Gastrocnemius medialis (tissue), 4 donors: ENCODE data around the gene SH2D4B. TPM values are rescaled to one million over a fixed set of nuclear protein-coding genes. Genes with fewer than 3 reads are reported as not detected.

Experiments used
- ATAC-seq, 2 donors: fragments of 150-250 bp; one replicate each; pipeline ENCODE4 v1.9.1; 2016
- DNase-seq, 2 donors: peaks; one replicate each; pipeline ENCODE4 v3.0.0-alpha.2; 2019
- H3K27ac ChIP-seq, 4 donors: fragments of 200-600 bp; sonication (generic); 1 replicate in 1 of 4; 2 replicates in 3 of 4; pipeline ENCODE4 v1.5.1; 2016 to 2018; ENCODE audit warnings: mild to moderate bottlenecking in 2 of 4, moderate library complexity in 1 of 4
- H3K27me3 ChIP-seq, 3 donors: fragments of 200-600 bp; sonication (generic) in 2 of 3; 1 replicate in 1 of 3; 2 replicates in 2 of 3; pipeline versions ENCODE4 v1.5.1 to v1.6.0; 2016 to 2019; ENCODE audit warnings: mild to moderate bottlenecking in 1 of 3, moderate library complexity in 1 of 3
- H3K36me3 ChIP-seq, 2 donors: fragments of 200-600 bp; sonication (generic) in 1 of 2; one replicate each; pipeline ENCODE4 v1.5.1; 2017 to 2018
- H3K4me1 ChIP-seq, 2 donors: fragments of 200-600 bp; sonication (generic) in 1 of 2; one replicate each; pipeline ENCODE4 v1.5.1; 2016 to 2017; ENCODE audit warnings: mild to moderate bottlenecking in 2 of 2
- H3K4me3 ChIP-seq, 4 donors: fragments of 200-600 bp; sonication (generic) in 3 of 4; 1 replicate in 1 of 4; 2 replicates in 3 of 4; pipeline ENCODE4 v1.5.1; 2016 to 2019; ENCODE audit warnings: mild to moderate bottlenecking in 2 of 4
- H3K9me3 ChIP-seq, 3 donors: fragments of 200-600 bp; sonication (generic) in 2 of 3; 1 replicate in 1 of 3; 2 replicates in 2 of 3; pipeline ENCODE4 v1.5.1; 2016 to 2019
- CTCF ChIP-seq, 5 experiments: fragments of 450-650 bp in 3 of 5; fragments of 200-600 bp in 2 of 5; sonication (generic) in 2 of 5; IDR thresholded peaks in 4 of 5; conservative IDR thresholded peaks in 1 of 5; 1 replicate in 4 of 5; 2 replicates in 1 of 5; pipeline ENCODE4 v1.5.1; 2016 to 2019; ENCODE audit warnings: antibody characterized with exemption in 5 of 5, mild to moderate bottlenecking in 3 of 5, moderate library complexity in 3 of 5
- POLR2A ChIP-seq, 2 donors: fragments of 450-650 bp; IDR thresholded peaks; one replicate each; pipeline ENCODE4 v1.6.1; 2017; ENCODE audit warnings: antibody characterized with exemption in 2 of 2, mild to moderate bottlenecking in 2 of 2, moderate library complexity in 2 of 2
- in situ Hi-C, 4 donors: fragments of 200-750 bp; cut with MboI; loops; one replicate each; pipeline versions ENCODE4 v1.15.0 to v1.8.0; 2017; ENCODE audit warnings: low sequenced_read_pairs in 4 of 4
- intact Hi-C: fragments of 100-400 bp; cut with DNase I; formaldehyde crosslinking; loops from one replicate; pipeline ENCODE4 v1.15.1; 2023; ENCODE audit warnings: low total_unique reads
- total RNA-seq, 4 donors: library from RNA; depleted of rRNA; stranded (reverse); fragments of >200 nt; gene quantifications; one replicate each; pipeline versions ENCODE4 v1.1.0 to v1.2.3, GENCODE V29; 2016

The SH2D4B gene
- total RNA-seq, 4 donors from 2014 or later: not detected

DNA sequence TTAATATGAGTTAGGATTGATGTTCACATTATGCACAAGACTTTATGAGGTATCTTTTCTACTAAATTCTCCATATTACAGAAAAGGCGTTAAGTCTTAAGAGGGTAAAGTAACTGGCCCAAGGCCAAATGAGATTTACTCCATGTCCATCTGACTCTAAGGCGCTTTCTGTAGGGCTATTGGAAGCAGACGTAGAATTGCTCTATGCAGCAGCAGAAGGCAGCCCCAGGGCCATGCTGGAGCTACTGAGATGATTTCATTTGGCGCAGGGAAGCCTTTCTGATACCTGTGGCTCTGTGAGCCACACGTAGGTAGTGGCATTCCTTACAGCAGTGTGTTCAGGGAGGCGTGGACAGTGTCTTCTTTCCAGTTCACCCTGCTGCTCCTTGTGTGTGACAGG is 133.1 kb downstream of the SH2D4B start:
- ATAC-seq (no peak), DNase-seq (no peak)
- in situ Hi-C loops: no loop called here
- no peak overlapping the region for H3K27ac ChIP-seq
- TF ChIP-seq POLR2A (IDR thresholded peaks at IDR 0.05) (no peak), CTCF (IDR thresholded peaks at IDR 0.05 in 4 of 5, conservative IDR thresholded peaks at IDR 0.05 in 1 of 5) (no peak)
- no peaks in the 10 kb centered on the region for H3K4me1 ChIP-seq
- intact Hi-C loops: no loop called here
- H3K36me3 ChIP-seq: no peaks in the 10 kb centered on the region
- no peak overlapping the region for H3K4me3 ChIP-seq
- H3K9me3 ChIP-seq: no peaks in the 10 kb centered on the region
- H3K27me3 ChIP-seq: no peaks in the 10 kb centered on the region

- intact Hi-C loops (no loop called here), in situ Hi-C loops (no loop called here)
- no peaks in the 10 kb centered on the region for H3K27me3 ChIP-seq
- DNase-seq (no peak), ATAC-seq (no peak)
- no peak overlapping the region for H3K27ac ChIP-seq
- no peak overlapping the region for H3K4me3 ChIP-seq
- no peaks in the 10 kb centered on the region for H3K4me1 ChIP-seq
- H3K9me3 ChIP-seq: no peaks in the 10 kb centered on the region
- no peaks in the 10 kb centered on the region for H3K36me3 ChIP-seq
- TF ChIP-seq CTCF (IDR thresholded peaks at IDR 0.05 in 4 of 5, conservative IDR thresholded peaks at IDR 0.05 in 1 of 5) (no peak), POLR2A (IDR thresholded peaks at IDR 0.05) (no peak)
Measured at GRCh38 chr10:80671847-80672246, 134.1 kb downstream of the SH2D4B start.

DNA sequence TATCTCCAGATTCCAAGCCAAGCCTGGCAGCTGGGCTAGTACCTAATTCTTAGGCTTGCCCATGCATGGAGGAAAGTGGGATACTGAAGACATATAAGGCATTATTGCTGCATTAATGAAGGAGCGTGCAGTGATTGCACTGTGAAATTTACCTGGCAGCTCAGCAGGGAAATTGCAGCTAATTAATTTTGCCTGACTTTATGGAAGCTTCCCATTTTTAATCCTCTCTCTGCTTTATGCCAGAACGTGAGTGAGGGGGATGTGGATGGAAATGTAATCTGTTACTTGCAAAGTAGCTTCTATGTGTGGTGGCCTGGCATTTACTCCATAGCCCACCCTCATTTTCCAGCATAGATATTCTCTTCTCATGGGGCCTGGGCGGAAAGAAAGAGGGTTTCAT is 134.9 kb downstream of the SH2D4B start:
- H3K4me1 ChIP-seq: no peaks in the 10 kb centered on the region
- ATAC-seq (no peak), DNase-seq (no peak)
- in situ Hi-C loops (no loop called here), intact Hi-C loops (no loop called here)
- H3K27ac ChIP-seq: no peak overlapping the region
- no peaks in the 10 kb centered on the region for H3K36me3 ChIP-seq
- H3K27me3 ChIP-seq: no peaks in the 10 kb centered on the region
- H3K4me3 ChIP-seq: no peak overlapping the region
- no peak for TF ChIP-seq CTCF (IDR thresholded peaks at IDR 0.05 in 4 of 5, conservative IDR thresholded peaks at IDR 0.05 in 1 of 5)
- TF ChIP-seq POLR2A (IDR thresholded peaks at IDR 0.05): no peak
- no peaks in the 10 kb centered on the region for H3K9me3 ChIP-seq

GRCh38 chr10:80674809-80675208 is 137.1 kb downstream of the SH2D4B start:
- in situ Hi-C loops (no loop called here), intact Hi-C loops (no loop called here)
- H3K4me1 ChIP-seq: no peaks in the 10 kb centered on the region
- no peak for TF ChIP-seq CTCF (IDR thresholded peaks at IDR 0.05 in 4 of 5, conservative IDR thresholded peaks at IDR 0.05 in 1 of 5)
- no peak for TF ChIP-seq POLR2A (IDR thresholded peaks at IDR 0.05)
- DNase-seq (no peak), ATAC-seq (no peak)
- no peak overlapping the region for H3K27ac ChIP-seq
- H3K4me3 ChIP-seq: no peak overlapping the region
- no peaks in the 10 kb centered on the region for H3K9me3 ChIP-seq
- no peaks in the 10 kb centered on the region for H3K27me3 ChIP-seq
- H3K36me3 ChIP-seq: no peaks in the 10 kb centered on the region

DNA sequence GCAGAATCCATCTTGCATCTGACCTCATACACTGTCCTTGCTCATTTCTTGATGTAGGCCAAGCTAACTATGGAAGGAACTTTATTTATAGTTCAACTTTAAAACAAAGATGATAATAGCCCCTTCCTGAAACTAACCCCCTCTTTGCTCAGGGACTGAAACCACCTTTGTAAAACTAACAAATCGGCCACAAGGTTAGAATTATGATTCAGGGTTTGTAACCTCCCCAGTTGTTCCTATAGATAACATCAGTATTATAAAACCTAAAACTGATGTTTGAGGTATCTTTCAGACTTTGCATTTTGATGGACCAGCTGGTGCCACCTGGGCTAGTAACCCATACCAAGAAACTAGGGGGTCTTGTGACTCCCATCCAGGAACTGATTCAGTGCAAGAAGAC is 143.4 kb downstream of the SH2D4B start:
- DNase-seq: no peak
- H3K27ac ChIP-seq: no peak overlapping the region
- in situ Hi-C loops: no loop called here

More for the DNA sequence above, 143.4 kb downstream of the SH2D4B start:
- Histone ChIP-seq H3K9me3 (no peaks in the 10 kb centered on the region), H3K36me3 (no peaks in the 10 kb centered on the region), H3K27me3 (no peaks in the 10 kb centered on the region), H3K4me3 (no peak overlapping the region), H3K4me1 (no peaks in the 10 kb centered on the region)
- intact Hi-C loops: no loop called here
- ATAC-seq: no peak
- TF ChIP-seq CTCF (IDR thresholded peaks at IDR 0.05 in 4 of 5, conservative IDR thresholded peaks at IDR 0.05 in 1 of 5): no peak
- no peak for TF ChIP-seq POLR2A (IDR thresholded peaks at IDR 0.05)
